ENCODE measurements around the gene PPP1R14D.

- TF ChIP-seq RAD21 (conservative IDR thresholded peaks at IDR 0.05), result no peak
- TF ChIP-seq, protein P1, sequence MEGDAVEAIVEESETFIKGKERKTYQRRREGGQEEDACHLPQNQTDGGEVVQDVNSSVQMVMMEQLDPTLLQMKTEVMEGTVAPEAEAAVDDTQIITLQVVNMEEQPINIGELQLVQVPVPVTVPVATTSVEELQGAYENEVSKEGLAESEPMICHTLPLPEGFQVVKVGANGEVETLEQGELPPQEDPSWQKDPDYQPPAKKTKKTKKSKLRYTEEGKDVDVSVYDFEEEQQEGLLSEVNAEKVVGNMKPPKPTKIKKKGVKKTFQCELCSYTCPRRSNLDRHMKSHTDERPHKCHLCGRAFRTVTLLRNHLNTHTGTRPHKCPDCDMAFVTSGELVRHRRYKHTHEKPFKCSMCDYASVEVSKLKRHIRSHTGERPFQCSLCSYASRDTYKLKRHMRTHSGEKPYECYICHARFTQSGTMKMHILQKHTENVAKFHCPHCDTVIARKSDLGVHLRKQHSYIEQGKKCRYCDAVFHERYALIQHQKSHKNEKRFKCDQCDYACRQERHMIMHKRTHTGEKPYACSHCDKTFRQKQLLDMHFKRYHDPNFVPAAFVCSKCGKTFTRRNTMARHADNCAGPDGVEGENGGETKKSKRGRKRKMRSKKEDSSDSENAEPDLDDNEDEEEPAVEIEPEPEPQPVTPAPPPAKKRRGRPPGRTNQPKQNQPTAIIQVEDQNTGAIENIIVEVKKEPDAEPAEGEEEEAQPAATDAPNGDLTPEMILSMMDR (IDR thresholded peaks at IDR 0.05; ENCODE audit: poor library complexity, severe bottlenecking), result no peak
- TF ChIP-seq EP300 (conservative IDR thresholded peaks at IDR 0.05; ENCODE audit: poor library complexity, severe bottlenecking), result no peak
- no peak for TF ChIP-seq POLR2AphosphoS5 (IDR thresholded peaks at IDR 0.05)
- no peak for TF ChIP-seq EZH2 (IDR thresholded peaks at IDR 0.05; ENCODE audit: borderline replicate concordance, insufficient read depth, low read length, poor library complexity, severe bottlenecking)
- no peak for TF ChIP-seq SMC3 (conservative IDR thresholded peaks at IDR 0.05; ENCODE audit: poor library complexity)
- no peak for TF ChIP-seq REST (IDR thresholded peaks at IDR 0.05; ENCODE audit: borderline replicate concordance)
- TF ChIP-seq MXI1 (conservative IDR thresholded peaks at IDR 0.05; ENCODE audit: poor library complexity, severe bottlenecking), result no peak
Measured at GRCh38 chr15:40785814-40786213, 42.7 kb downstream of the PPP1R14D start.

Data from neural cell (in vitro differentiated cells).